Muscle layer of duodenum (tissue), 2 donors: ENCODE results near the gene C4orf33.
"Not testable (repeated sequence)": the region's sequence is repeated elsewhere in the genome, so short reads cannot be mapped to it uniquely, and the experiment has no call there.

Experiments used
- H3K27ac ChIP-seq: one replicate; pipeline ENCODE4 v1.7.0; 2013; ENCODE audit warnings: mild to moderate bottlenecking, low read length
- H3K27me3 ChIP-seq: one replicate; pipeline ENCODE4 v1.7.0; 2013; ENCODE audit warnings: low read depth, mild to moderate bottlenecking, control low read depth, low read length
- H3K36me3 ChIP-seq, 2 donors: one replicate each; pipeline ENCODE4 v1.7.0; 2013; ENCODE audit warnings: low read length in 2 of 2, control low read depth in 1 of 2, mild to moderate bottlenecking in 1 of 2; ENCODE audit not compliant: insufficient read depth in 2 of 2, control insufficient read depth in 1 of 2
- H3K4me1 ChIP-seq, 2 donors: one replicate each; pipeline ENCODE4 v1.7.0; 2013; ENCODE audit warnings: low read length in 2 of 2, mild to moderate bottlenecking in 2 of 2, control low read depth in 1 of 2, moderate library complexity in 1 of 2; ENCODE audit not compliant: insufficient read depth in 2 of 2, control insufficient read depth in 1 of 2
- H3K4me3 ChIP-seq, 2 donors: one replicate each; pipeline ENCODE4 v1.7.0; 2013; ENCODE audit warnings: low read length in 2 of 2, low read depth in 1 of 2, mild to moderate bottlenecking in 1 of 2
- H3K9me3 ChIP-seq, 2 donors: one replicate each; pipeline ENCODE4 v1.7.0; 2013; ENCODE audit warnings: low read length in 2 of 2, control low read depth in 1 of 2, mild to moderate bottlenecking in 1 of 2; ENCODE audit not compliant: control insufficient read depth in 1 of 2
- donor health status: healthy.

The C4orf33 gene

DNA sequence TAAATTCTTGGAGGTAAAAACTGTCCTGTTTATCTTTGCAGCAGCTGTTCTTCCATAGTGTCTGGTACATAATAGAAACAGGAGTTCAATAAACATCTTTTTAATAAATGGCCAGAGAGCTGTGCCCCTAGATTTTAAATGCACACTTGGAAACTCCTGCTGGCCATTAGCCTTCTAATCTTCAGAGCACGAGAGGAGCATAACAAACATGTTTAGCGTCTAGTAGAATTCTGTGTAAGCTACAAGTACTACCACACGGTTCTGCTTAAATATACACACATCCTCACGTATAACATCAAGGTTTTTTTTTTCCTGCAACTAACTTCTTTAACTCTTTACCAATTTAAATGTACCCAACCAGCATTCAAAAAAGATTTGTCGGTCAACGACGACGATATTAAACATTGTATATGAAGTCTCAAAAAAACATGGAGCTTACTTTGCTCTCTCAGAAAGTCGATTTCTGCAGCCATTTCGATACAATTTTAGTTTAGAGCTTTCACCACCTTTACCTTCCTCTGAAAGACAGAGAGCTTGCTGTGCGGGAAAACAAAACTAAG, 3.2 kb upstream of the C4orf33 start:
- Histone ChIP-seq H3K36me3 (no peaks in the 10 kb centered on the region), H3K4me1 (peaks cover 0 to 20% of the 10 kb centered on the region in 2 donors), H3K27ac (peak overlapping the region; percentile 95), H3K9me3 (no peaks in the 10 kb centered on the region), H3K4me3 (peak overlapping the region; percentile 85 to 91), H3K27me3 (no peaks in the 10 kb centered on the region)

DNA sequence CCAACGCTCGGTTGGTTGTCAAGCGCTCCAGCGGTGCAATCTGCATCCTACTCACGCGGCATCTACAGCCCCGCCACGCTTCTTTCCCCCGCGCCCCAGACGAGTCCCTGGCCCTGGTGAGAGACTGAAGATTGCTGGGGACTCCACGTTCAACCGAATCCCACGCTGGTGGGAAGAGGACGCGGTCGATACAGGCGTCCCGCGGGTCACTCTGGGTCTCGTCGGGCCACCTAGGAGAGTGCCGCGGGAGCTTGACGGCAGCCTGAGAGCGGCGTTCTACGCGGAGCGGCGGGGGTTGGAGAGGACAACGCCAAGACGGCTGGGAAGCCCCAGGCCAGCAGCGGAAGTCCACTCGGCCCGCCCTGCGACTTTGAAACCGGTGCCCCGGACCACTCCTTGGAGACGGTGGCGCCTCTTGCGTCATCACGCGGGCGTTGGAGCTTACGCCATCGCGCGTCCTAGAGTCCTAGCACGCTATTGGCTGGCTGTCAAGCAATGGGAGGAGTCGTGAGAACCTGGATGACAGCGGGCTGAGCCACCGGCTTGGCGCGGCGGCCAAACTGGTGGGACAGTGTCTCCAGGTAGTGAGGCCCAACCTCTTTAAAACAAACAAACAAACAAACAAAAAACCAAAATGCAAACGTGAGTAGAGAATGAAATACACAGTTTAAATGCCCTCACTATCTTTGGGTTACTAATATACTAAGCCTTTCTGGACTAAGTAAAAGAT, 2.6 kb upstream of the C4orf33 start, which contains the start of gene SCLT1:
Gene SCLT1, minus strand, starts transcription at position 349 of the 730 bp plus-strand sequence. CDS start 436 bp downstream, outside the sequence.
- Histone ChIP-seq H3K27me3 (no peaks in the 10 kb centered on the region), H3K4me1 (peaks cover 0 to 20% of the 10 kb centered on the region in 2 donors), H3K4me3 (peak within 1 kb of the TSS; percentile 85 to 91), H3K36me3 (no peaks in the 10 kb centered on the region), H3K27ac (peak within 1 kb of the TSS; percentile 95), H3K9me3 (no peaks in the 10 kb centered on the region)

DNA sequence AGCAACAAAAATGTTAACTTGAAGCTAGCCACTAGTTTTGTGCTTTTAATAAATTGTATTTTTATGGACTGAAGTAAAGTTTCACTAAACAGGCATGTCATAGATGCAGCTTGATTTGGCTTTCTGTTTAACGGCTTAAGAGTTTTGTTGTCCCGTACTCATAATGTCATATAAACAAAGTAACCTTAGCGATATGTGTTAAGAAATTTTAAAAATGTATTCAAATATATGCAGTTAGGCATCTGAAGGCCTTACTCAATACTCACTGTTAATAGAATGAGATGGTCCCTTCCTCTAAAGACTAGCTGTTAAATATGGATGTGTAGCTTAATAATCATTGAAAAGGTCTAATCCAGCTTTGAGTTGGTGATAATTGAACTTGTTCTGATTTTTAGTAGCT, 1.6 kb upstream of the C4orf33 start:
- H3K4me1 ChIP-seq = peaks cover 0 to 20% of the 10 kb centered on the region in 2 donors
- no peaks in the 10 kb centered on the region for H3K36me3 ChIP-seq
- no peaks in the 10 kb centered on the region for H3K9me3 ChIP-seq
- no peaks in the 10 kb centered on the region for H3K27me3 ChIP-seq
- H3K27ac ChIP-seq = no peak overlapping the region
- peak overlapping the region in 1 of 2 donors; percentile 85 for H3K4me3 ChIP-seq

DNA sequence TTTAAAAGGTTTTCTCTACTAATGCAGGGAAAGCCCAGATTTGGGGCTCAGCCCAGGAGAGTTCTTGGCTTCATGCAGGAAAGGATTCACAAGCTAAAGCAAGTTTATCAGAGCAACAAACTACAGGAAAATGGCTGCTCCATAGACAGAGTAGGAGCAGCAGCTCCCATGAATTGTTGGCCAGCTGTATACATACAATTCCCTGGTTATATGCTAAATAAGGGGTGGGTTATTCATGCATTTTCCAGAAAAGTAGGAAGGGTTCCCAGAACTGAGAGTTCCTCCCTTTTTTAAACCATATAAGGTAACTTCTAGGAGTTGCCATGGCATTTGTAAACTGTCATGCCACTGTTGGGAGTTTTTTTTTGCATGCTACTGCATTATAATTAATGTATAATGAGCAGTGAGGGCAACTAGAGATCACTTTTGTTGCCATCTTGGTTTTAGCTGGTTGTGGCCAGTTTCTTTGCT, 2.6 kb downstream of the C4orf33 start:
- H3K27ac ChIP-seq = no peak overlapping the region
- H3K27me3 ChIP-seq = no peaks in the 10 kb centered on the region
- H3K36me3 ChIP-seq = peaks cover 1 to 4% of the 10 kb centered on the region in 2 donors
- peaks cover 0 to 7% of the 10 kb centered on the region in 2 donors for H3K4me1 ChIP-seq
- no peaks in the 10 kb centered on the region for H3K9me3 ChIP-seq
- no peak overlapping the region for H3K4me3 ChIP-seq

DNA sequence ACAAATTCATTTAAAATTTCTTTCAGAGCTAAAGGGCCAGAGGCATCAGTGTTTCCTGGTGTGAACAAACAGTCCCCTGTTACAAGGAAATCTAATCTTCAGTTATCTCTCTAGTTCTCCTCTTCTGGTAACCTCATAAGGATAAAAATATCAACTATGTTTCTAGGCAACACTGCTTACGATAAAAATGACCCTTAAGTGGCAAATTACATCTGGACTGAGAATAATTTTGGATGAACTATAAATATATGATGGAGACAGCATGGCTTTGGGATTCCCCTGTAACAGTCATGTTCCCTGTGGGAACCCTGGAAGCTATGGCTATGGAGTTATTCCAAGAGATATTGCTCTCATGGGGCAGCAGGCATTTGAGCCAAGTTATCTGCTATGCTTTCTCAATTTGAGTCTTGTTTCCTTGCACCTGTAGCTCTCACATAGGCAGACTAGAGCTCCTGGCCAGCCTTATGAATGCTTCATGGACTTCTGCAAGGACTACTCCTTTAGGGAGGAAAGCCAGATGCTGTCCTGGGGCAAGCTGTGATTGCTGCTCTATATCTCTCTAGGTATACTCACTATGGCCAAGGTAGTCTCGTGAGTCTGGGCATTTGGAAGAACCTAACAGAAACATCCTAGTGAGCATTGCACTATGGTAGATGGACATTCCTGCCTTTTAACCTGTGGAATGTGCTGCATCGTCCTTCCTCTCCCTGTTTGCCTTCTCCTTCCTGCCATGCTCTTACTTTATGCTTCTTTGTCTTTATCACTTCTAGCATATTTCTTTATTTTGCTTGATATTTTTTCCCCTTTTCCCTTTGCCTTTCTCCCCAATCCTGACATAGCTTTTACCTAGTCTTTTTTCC, 14.2 kb downstream of the C4orf33 start:
- no peak overlapping the region for H3K27ac ChIP-seq
- H3K4me1 ChIP-seq = no peaks in the 10 kb centered on the region
- H3K4me3 ChIP-seq = no peak overlapping the region
- H3K27me3 ChIP-seq = no peaks in the 10 kb centered on the region
- H3K9me3 ChIP-seq = no peaks in the 10 kb centered on the region
- peaks cover 0 to 17% of the 10 kb centered on the region in 2 donors for H3K36me3 ChIP-seq

DNA sequence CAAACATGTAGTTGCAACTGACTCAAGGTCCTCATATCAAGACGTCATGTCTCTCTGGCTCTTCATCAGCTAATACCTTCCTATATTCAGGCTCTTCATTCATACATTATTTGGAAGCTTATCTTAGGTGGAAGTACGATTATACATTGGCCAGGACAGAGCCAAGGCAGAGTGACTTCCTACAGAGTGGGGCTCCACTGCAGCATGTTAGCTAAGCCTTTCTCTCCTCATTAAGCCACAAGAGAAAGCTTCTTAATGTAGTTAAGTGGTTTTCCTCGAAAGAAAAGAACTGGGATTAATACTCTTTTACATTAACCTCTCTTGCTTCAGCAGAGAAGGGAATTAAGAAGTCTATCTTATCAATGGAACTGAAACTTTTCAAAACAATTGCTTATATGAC, 15.0 kb downstream of the C4orf33 start:
- no peaks in the 10 kb centered on the region for H3K27me3 ChIP-seq
- H3K9me3 ChIP-seq = no peaks in the 10 kb centered on the region
- H3K27ac ChIP-seq = no peak overlapping the region
- no peak overlapping the region for H3K4me3 ChIP-seq
- no peaks in the 10 kb centered on the region for H3K4me1 ChIP-seq
- peaks cover 0 to 17% of the 10 kb centered on the region in 2 donors for H3K36me3 ChIP-seq

DNA sequence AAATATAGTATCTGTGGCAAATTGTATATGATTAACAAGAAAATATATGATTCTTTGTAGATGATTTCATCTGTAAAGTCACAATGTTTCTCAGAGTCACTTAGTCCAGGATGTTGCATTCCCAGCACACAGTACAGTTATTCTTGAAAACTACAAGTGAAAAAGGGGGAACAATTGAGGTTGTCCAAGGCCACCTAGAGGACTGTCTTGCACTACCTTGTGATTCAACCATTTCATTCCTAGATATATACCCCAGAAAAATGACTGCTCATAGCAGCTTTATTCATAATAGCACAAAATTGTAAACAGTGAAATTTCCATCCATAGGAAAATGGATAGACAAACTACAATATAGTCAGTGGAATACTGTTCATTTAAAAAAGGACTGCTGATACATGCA, 16.0 kb downstream of the C4orf33 start:
- peaks cover 0 to 17% of the 10 kb centered on the region in 2 donors for H3K36me3 ChIP-seq
- H3K27me3 ChIP-seq = no peaks in the 10 kb centered on the region
- no peak overlapping the region for H3K4me3 ChIP-seq
- no peaks in the 10 kb centered on the region for H3K9me3 ChIP-seq
- no peaks in the 10 kb centered on the region for H3K4me1 ChIP-seq
- H3K27ac ChIP-seq = no peak overlapping the region

DNA sequence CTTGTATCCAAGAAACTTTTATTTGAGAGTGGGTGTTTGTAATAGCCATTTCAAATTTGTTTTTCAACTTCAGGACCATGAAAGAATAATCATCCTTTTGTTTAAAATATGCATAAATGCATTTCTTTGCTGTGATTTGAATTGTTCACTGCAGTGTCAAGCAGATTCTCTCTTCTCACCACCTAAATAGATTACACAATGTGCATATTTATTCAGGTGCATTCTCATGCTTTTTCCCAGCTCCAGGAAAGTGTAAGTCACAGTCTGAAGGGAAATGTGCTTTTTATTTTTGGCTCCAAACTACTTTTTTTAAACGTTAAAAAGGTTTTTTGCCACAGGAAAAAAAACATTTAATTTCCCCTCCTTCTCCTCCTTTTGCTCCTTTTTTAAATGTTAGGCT, 17.5 kb downstream of the C4orf33 start:
- H3K27ac ChIP-seq = no peak overlapping the region
- H3K27me3 ChIP-seq = no peaks in the 10 kb centered on the region
- H3K9me3 ChIP-seq = no peaks in the 10 kb centered on the region
- H3K4me1 ChIP-seq = no peaks in the 10 kb centered on the region
- H3K4me3 ChIP-seq = no peak overlapping the region
- H3K36me3 ChIP-seq = peaks cover 0 to 17% of the 10 kb centered on the region in 2 donors

DNA sequence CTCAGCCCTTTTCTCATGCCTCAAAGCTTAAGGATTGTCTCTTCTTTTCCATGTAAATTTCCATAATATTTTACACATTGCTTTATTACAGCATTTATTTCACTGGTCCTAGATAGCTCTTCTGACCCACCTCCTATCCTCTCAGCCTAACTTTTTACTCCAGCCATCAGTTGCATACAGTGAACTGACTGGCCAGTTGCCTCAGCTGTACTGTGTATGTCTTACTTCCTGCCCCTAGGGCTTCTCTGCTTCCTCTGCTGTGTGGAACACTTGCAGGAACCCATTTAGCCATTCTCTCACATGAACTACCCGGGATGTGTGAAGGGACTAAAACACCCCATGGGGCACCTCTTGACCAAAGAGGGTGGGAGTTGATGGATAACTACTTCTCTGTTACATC, 18.0 kb downstream of the C4orf33 start:
- Histone ChIP-seq H3K4me1 (no peaks in the 10 kb centered on the region), H3K36me3 (peaks cover 0 to 17% of the 10 kb centered on the region in 2 donors), H3K27ac (no peak overlapping the region), H3K4me3 (no peak overlapping the region), H3K27me3 (no peaks in the 10 kb centered on the region), H3K9me3 (no peaks in the 10 kb centered on the region)

DNA sequence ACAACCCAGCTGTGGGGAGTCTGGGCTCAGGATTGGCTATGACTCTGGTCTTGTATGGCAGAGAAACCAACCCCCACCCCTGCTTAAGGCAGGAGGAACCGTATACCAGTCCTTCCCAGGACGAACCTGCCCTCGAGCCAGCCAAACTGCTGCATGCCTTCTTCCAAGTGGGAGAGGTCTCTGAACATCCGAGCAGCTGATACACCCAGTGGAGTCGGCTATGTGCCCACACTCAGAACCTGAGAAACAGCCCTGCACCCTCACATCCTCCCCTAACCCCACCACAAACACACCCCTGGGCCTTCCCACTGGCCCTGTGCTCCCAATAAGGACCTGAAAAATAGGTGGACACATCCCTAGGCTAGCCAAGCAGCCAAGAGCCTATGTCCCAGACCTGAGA, 21.8 kb downstream of the C4orf33 start:
- Histone ChIP-seq H3K27me3 (no peaks in the 10 kb centered on the region), H3K27ac (no peak overlapping the region), H3K9me3 (no peaks in the 10 kb centered on the region), H3K36me3 (no peaks in the 10 kb centered on the region), H3K4me3 (no peak overlapping the region), H3K4me1 (no peaks in the 10 kb centered on the region)

DNA sequence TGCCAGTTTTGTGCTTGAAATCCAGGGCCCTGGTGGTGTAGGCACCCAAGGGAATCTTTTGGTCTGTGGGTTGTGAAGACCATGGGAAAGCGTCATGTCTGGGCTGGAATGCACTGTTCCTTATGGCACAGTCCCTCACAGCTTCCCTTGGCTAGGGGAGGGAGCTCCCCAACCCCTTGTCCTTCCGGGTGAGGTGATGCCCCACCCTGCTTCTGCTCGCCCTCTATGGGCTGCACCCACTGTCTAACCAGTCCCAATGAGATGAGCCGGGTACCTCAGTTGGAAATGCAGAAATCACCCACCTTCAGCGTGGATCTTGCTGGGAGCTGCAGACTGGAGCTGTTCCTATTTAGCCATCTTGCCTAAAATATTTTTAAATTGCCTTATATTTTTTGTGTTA, 30.7 kb downstream of the C4orf33 start:
- H3K36me3 ChIP-seq, H3K9me3 ChIP-seq, H3K27ac ChIP-seq, H3K27me3 ChIP-seq, H3K4me3 ChIP-seq, H3K4me1 ChIP-seq: not testable (repeated sequence)
